ENCODE measurements around the gene TMEM269.
"Not testable (repeated sequence)": the region's sequence is repeated elsewhere in the genome, so short reads cannot be mapped to it uniquely, and the experiment has no call there.

The TMEM269 gene

DNA sequence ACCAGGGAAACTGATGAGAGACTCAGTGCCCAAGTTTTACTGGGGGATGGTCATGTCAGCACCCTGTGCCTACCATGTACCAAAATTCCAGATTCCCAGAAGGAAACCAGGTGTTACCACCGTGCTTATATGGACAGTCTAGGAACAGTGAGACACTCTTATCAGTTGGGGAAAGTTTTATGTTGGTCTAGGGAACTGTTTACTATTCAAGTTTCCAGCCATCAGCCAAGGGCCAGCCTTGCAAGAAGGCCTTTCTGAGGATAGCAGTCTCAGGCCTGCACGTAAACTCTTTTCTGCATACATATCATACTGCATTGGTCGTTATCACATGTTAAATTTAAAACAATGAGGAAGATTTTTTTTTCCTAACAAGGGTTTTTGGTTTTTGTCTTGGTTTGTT lies 12.6 kb downstream of the TMEM269 start:
- Histone ChIP-seq H3K4me1 (ENCODE audit: control insufficient read depth, insufficient read depth, low read length) (no peaks in the 10 kb centered on the region), H3K4me3 (ENCODE audit: low read length) (no peak overlapping the region), H3K27me3 (ENCODE audit: control insufficient read depth, insufficient read depth, low read length) (no peaks in the 10 kb centered on the region), H3K36me3 (ENCODE audit: control insufficient read depth, insufficient read depth, low read length) (no peaks in the 10 kb centered on the region), H3K27ac (ENCODE audit: low read depth, low read length) (no peak overlapping the region), H3K9ac (ENCODE audit: low read length) (no peak overlapping the region)

- Histone ChIP-seq H3K36me3 (ENCODE audit: control insufficient read depth, insufficient read depth, low read length) (no peaks in the 10 kb centered on the region), H3K27me3 (ENCODE audit: control insufficient read depth, insufficient read depth, low read length) (no peaks in the 10 kb centered on the region), H3K9ac (ENCODE audit: low read length) (no peak overlapping the region), H3K4me3 (ENCODE audit: low read length) (no peak overlapping the region), H3K27ac (ENCODE audit: low read depth, low read length) (no peak overlapping the region), H3K4me1 (ENCODE audit: control insufficient read depth, insufficient read depth, low read length) (no peaks in the 10 kb centered on the region)
These were observed 13.2 kb downstream of the TMEM269 start for GRCh38 chr1:42797979-42798378.

DNA sequence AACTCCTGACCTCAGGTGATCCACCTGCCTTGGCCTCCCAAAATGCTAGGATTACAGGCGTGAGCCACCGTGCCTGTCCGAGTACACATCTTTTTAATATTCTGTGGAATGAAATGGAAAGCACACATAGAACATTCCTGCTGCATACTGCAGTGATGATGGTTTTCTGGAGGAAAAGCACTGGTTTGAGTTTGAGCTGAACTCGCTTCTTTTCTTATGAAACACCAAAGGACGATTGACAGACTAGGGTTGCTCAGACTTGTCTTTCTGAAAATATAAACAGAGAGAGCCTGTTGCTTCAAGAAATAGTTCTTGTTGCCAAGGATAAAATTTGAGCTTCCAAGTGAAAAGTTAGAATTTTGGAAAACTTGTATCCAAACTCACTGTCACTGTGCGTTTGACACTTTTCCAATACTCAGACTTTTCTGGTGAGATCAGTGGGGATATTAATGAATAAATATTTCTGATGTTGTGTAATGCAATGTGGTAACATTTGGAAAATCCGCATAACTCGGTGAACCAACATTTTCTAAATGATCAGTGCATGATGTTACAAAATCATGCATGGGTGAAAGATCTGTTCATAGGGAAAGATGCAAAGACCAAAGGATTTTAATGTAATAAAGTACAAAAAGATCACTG lies 17.2 kb downstream of the TMEM269 start:
- no peak overlapping the region for H3K9ac ChIP-seq (ENCODE audit: low read length)
- H3K36me3 ChIP-seq (ENCODE audit: control insufficient read depth, insufficient read depth, low read length), result no peaks in the 10 kb centered on the region
- H3K4me1 ChIP-seq (ENCODE audit: control insufficient read depth, insufficient read depth, low read length), result no peaks in the 10 kb centered on the region
- no peak overlapping the region for H3K4me3 ChIP-seq (ENCODE audit: low read length)
- H3K27me3 ChIP-seq (ENCODE audit: control insufficient read depth, insufficient read depth, low read length), result no peaks in the 10 kb centered on the region
- H3K27ac ChIP-seq (ENCODE audit: low read depth, low read length), result no peak overlapping the region

- Histone ChIP-seq H3K4me1 (ENCODE audit: control insufficient read depth, insufficient read depth, low read length) (no peaks in the 10 kb centered on the region), H3K27ac (ENCODE audit: low read depth, low read length) (no peak overlapping the region), H3K4me3 (ENCODE audit: low read length) (no peak overlapping the region), H3K27me3 (ENCODE audit: control insufficient read depth, insufficient read depth, low read length) (no peaks in the 10 kb centered on the region), H3K9ac (ENCODE audit: low read length) (no peak overlapping the region), H3K36me3 (ENCODE audit: control insufficient read depth, insufficient read depth, low read length) (no peaks in the 10 kb centered on the region)
These were observed 21.4 kb downstream of the TMEM269 start for GRCh38 chr1:42806171-42806570.

DNA sequence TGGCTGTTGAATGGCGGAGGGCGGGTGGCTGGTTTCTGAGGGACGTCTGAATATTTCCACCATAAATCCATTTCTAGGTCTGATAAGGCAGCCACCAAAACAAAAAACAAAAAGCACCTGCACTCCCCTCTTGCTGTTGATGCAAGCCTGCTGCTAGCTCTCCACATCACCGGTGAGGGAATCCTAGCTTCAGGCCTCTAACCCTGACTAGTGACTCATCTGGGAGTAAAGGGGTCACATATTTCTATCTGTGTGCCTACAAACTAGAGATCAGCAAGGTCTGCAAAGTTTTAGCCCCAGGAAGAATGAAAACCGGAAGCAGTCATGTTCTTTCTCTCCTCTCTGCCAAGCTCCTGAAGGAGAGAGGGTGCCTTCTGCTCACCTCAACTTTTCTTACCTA lies 21.8 kb downstream of the TMEM269 start:
- H3K27ac ChIP-seq (ENCODE audit: low read depth, low read length), result no peak overlapping the region
- H3K27me3 ChIP-seq (ENCODE audit: control insufficient read depth, insufficient read depth, low read length), result no peaks in the 10 kb centered on the region
- no peak overlapping the region for H3K9ac ChIP-seq (ENCODE audit: low read length)
- H3K36me3 ChIP-seq (ENCODE audit: control insufficient read depth, insufficient read depth, low read length), result no peaks in the 10 kb centered on the region
- H3K4me1 ChIP-seq (ENCODE audit: control insufficient read depth, insufficient read depth, low read length), result no peaks in the 10 kb centered on the region
- H3K4me3 ChIP-seq (ENCODE audit: low read length), result no peak overlapping the region

DNA sequence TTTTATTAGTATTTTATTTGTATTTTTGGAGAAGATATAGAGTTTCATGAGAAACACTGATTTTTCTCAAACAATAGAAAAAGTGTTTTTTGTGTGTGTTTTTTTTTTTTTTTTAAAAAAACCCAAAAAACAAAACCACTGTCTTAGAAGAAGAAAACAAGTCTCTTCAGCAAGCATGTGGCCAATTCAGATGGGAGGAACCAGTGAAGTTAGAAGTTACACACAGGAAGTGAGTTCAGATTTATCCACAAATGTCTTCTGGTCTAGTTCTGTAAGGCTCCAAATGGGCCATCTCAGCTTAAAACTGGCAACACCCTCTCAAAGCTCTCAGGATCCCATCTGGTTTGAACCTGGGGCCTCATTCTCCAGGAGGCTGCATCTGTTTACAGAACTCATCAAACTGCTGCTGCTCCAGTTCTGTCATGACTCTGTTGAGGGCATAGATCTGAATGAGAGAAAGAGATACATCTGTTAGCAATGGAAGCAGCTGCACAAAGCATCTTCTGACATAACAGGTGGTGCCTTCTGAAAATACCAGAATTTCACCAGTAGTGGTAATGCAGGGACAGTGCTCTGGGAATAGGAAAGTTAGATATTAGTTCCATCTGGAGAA lies 22.4 kb downstream of the TMEM269 start:
- Histone ChIP-seq H3K27ac (ENCODE audit: low read depth, low read length) (no peak overlapping the region), H3K27me3 (ENCODE audit: control insufficient read depth, insufficient read depth, low read length) (no peaks in the 10 kb centered on the region), H3K36me3 (ENCODE audit: control insufficient read depth, insufficient read depth, low read length) (no peaks in the 10 kb centered on the region), H3K4me3 (ENCODE audit: low read length) (no peak overlapping the region), H3K4me1 (ENCODE audit: control insufficient read depth, insufficient read depth, low read length) (no peaks in the 10 kb centered on the region), H3K9ac (ENCODE audit: low read length) (no peak overlapping the region)

DNA sequence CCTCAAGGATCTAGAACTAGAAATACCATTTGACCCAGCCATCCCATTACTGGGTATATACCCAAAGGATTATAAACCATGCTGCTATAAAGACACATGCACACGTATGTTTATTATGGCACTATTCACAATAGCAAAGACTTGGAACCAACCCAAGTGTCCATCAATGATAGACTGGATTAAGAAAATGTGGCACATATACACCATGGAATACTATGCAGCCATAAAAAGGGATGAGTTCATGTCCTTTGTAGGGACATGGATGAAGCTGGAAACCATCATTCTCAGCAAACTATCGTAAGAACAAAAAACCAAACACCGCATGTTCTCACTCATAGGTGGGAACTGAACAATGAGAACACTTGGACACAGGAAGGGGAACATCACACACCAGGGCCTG lies 30.0 kb downstream of the TMEM269 start:
- H3K4me3 ChIP-seq (ENCODE audit: low read length); H3K9ac ChIP-seq (ENCODE audit: low read length); H3K27me3 ChIP-seq (ENCODE audit: control insufficient read depth, insufficient read depth, low read length); H3K36me3 ChIP-seq (ENCODE audit: control insufficient read depth, insufficient read depth, low read length); H3K4me1 ChIP-seq (ENCODE audit: control insufficient read depth, insufficient read depth, low read length); H3K27ac ChIP-seq (ENCODE audit: low read depth, low read length): not testable (repeated sequence)

- H3K4me3 ChIP-seq (ENCODE audit: low read length), result peak overlapping the region; percentile 85
- no peaks in the 10 kb centered on the region for H3K27me3 ChIP-seq (ENCODE audit: control insufficient read depth, insufficient read depth, low read length)
- peak overlapping the region; percentile 95 for H3K27ac ChIP-seq (ENCODE audit: low read depth, low read length)
- H3K4me1 ChIP-seq (ENCODE audit: control insufficient read depth, insufficient read depth, low read length), result peaks cover 5% of the 10 kb centered on the region
- peaks cover 2% of the 10 kb centered on the region for H3K36me3 ChIP-seq (ENCODE audit: control insufficient read depth, insufficient read depth, low read length)
- H3K9ac ChIP-seq (ENCODE audit: low read length), result peak overlapping the region; percentile 52
These were observed 31.3 kb downstream of the TMEM269 start for GRCh38 chr1:42815941-42816584.

- Histone ChIP-seq H3K4me1 (ENCODE audit: control insufficient read depth, insufficient read depth, low read length) (peaks cover 5% of the 10 kb centered on the region), H3K36me3 (ENCODE audit: control insufficient read depth, insufficient read depth, low read length) (peaks cover 2% of the 10 kb centered on the region), H3K27ac (ENCODE audit: low read depth, low read length) (peak within 1 kb of the TSS; percentile 95), H3K4me3 (ENCODE audit: low read length) (peak within 1 kb of the TSS; percentile 85), H3K27me3 (ENCODE audit: control insufficient read depth, insufficient read depth, low read length) (no peaks in the 10 kb centered on the region), H3K9ac (ENCODE audit: low read length) (peak within 1 kb of the TSS; percentile 52)
These were observed 32.0 kb downstream of the TMEM269 start, which contains the start of the genes ERMAP and SVBP for GRCh38 chr1:42816585-42817439. ERMAP (plus strand) TSS chr1:42817122; CDS start chr1:42830449, 13,327 bp downstream. SVBP (minus strand) TSS chr1:42817397; CDS start chr1:42816544, 853 bp downstream.

GRCh38 chr1:42817440-42817767 lies 32.6 kb downstream of the TMEM269 start:
- H3K36me3 ChIP-seq (ENCODE audit: control insufficient read depth, insufficient read depth, low read length), result peaks cover 2% of the 10 kb centered on the region
- H3K27me3 ChIP-seq (ENCODE audit: control insufficient read depth, insufficient read depth, low read length), result no peaks in the 10 kb centered on the region
- H3K4me3 ChIP-seq (ENCODE audit: low read length), result peak overlapping the region; percentile 60
- H3K4me1 ChIP-seq (ENCODE audit: control insufficient read depth, insufficient read depth, low read length), result peaks cover 5% of the 10 kb centered on the region
- no peak overlapping the region for H3K9ac ChIP-seq (ENCODE audit: low read length)
- peak overlapping the region; percentile 95 for H3K27ac ChIP-seq (ENCODE audit: low read depth, low read length)

DNA sequence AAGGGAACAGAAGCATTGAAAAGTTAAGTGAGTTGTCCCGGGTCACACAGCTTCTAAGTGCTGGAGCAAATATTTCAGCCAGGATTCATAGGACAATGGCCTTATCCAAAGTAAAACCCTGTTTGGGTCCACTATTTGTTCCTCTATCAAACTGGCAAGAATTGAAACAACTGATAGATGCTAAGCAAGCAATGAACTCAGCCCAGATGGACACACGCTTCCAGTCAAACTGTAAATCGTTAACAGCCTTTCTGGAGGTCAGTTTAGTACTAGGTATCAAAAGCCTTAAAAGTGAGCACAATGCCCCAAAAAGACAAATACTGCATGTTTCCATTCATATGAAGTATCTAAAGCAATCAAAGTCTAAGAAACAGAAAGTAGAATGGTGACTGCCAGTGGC lies 33.2 kb downstream of the TMEM269 start:
- Histone ChIP-seq H3K4me3 (ENCODE audit: low read length) (peak overlapping the region; percentile 60), H3K27me3 (ENCODE audit: control insufficient read depth, insufficient read depth, low read length) (no peaks in the 10 kb centered on the region), H3K36me3 (ENCODE audit: control insufficient read depth, insufficient read depth, low read length) (peaks cover 2% of the 10 kb centered on the region), H3K9ac (ENCODE audit: low read length) (no peak overlapping the region), H3K4me1 (ENCODE audit: control insufficient read depth, insufficient read depth, low read length) (peaks cover 5% of the 10 kb centered on the region), H3K27ac (ENCODE audit: low read depth, low read length) (no peak overlapping the region)

GRCh38 chr1:42820813-42821212 lies 36.0 kb downstream of the TMEM269 start:
- Histone ChIP-seq H3K27me3 (ENCODE audit: control insufficient read depth, insufficient read depth, low read length) (no peaks in the 10 kb centered on the region), H3K36me3 (ENCODE audit: control insufficient read depth, insufficient read depth, low read length) (no peaks in the 10 kb centered on the region), H3K9ac (ENCODE audit: low read length) (no peak overlapping the region), H3K4me3 (ENCODE audit: low read length) (no peak overlapping the region), H3K4me1 (ENCODE audit: control insufficient read depth, insufficient read depth, low read length) (peaks cover 5% of the 10 kb centered on the region), H3K27ac (ENCODE audit: low read depth, low read length) (no peak overlapping the region)

All from rectal smooth muscle tissue (tissue), 1 donor.